Measurements from ENCODE around the gene RHEBL1.

RHEBL1 gene

GRCh38 chr12:49036029-49036428 lies 33.8 kb downstream of the RHEBL1 start:
- no peak overlapping the region for H2AFZ ChIP-seq (ENCODE audit: low read depth, low read length)
- 66% methylated on average over 3 of the region's 4 CpGs for WGBS
- H2AK5ac ChIP-seq (ENCODE audit: low read length, severe bottlenecking) = no peak overlapping the region
- DNase-seq = no peak
- H2BK5ac ChIP-seq (ENCODE audit: low read depth, low read length, poor library complexity, severe bottlenecking) = no peak overlapping the region
- H4K8ac ChIP-seq (ENCODE audit: low read length) = no peak overlapping the region
- H3K27me3 ChIP-seq (ENCODE audit: control insufficient read depth in 1 of 2, insufficient read depth in 1 of 2, low read length in 2 of 2) = no peaks in the 10 kb centered on the region
- no peak overlapping the region for H3K14ac ChIP-seq (ENCODE audit: low read length in 2 of 2)
- H2BK12ac ChIP-seq (ENCODE audit: low read length in 2 of 2) = no peak overlapping the region
- H3K9me3 ChIP-seq (ENCODE audit: control insufficient read depth, low read length) = no peaks in the 10 kb centered on the region
- H3K4me3 ChIP-seq (ENCODE audit: insufficient read depth in 1 of 2, low read depth in 1 of 2, low read length in 2 of 2) = no peak overlapping the region
- no peak overlapping the region for H3K23ac ChIP-seq (ENCODE audit: low read length in 2 of 2)
- H3K9ac ChIP-seq (ENCODE audit: low read length) = no peak overlapping the region
- no peak overlapping the region for H2BK120ac ChIP-seq (ENCODE audit: low read depth, low read length)
- H2BK15ac ChIP-seq (ENCODE audit: low read depth, poor library complexity, severe bottlenecking) = no peak overlapping the region
- H3K4me2 ChIP-seq (ENCODE audit: low read length, poor library complexity, severe bottlenecking) = no peak overlapping the region
- H3K4me1 ChIP-seq (ENCODE audit: control insufficient read depth, insufficient read depth, low read depth, low read length) = peaks cover 2% of the 10 kb centered on the region
- peaks cover 60% of the 10 kb centered on the region for H3K79me1 ChIP-seq (replicated peaks; ENCODE audit: low read length, poor library complexity, severe bottlenecking)
- H3K18ac ChIP-seq (ENCODE audit: low read depth in 1 of 2, low read length in 2 of 2) = no peak overlapping the region
- no peak overlapping the region for H3K27ac ChIP-seq (ENCODE audit: low read length, poor library complexity, severe bottlenecking)
- peaks cover 81 to 95% of the 10 kb centered on the region in 2 experiments for H3K36me3 ChIP-seq (ENCODE audit: control insufficient read depth in 1 of 2, insufficient read depth in 2 of 2, low read depth in 1 of 2, low read length in 2 of 2)
- no peak overlapping the region for H4K91ac ChIP-seq (ENCODE audit: low read length)
- no peak overlapping the region for H3K4ac ChIP-seq (ENCODE audit: low read depth in 1 of 2, low read length in 2 of 2)

GRCh38 chr12:49034286-49034622 lies 35.5 kb downstream of the RHEBL1 start:
- Histone ChIP-seq H3K4me3 (ENCODE audit: insufficient read depth in 1 of 2, low read depth in 1 of 2, low read length in 2 of 2) (no peak overlapping the region), H2BK5ac (ENCODE audit: low read depth, low read length, poor library complexity, severe bottlenecking) (no peak overlapping the region), H3K27me3 (ENCODE audit: control insufficient read depth in 1 of 2, insufficient read depth in 1 of 2, low read length in 2 of 2) (no peaks in the 10 kb centered on the region), H3K4me1 (ENCODE audit: control insufficient read depth, insufficient read depth, low read depth, low read length) (peaks cover 2% of the 10 kb centered on the region), H3K9ac (ENCODE audit: low read length) (no peak overlapping the region), H3K14ac (ENCODE audit: low read length in 2 of 2) (no peak overlapping the region), H2BK12ac (ENCODE audit: low read length in 2 of 2) (no peak overlapping the region), H3K4ac (ENCODE audit: low read depth in 1 of 2, low read length in 2 of 2) (no peak overlapping the region), H4K91ac (ENCODE audit: low read length) (no peak overlapping the region), H3K79me1 (replicated peaks; ENCODE audit: low read length, poor library complexity, severe bottlenecking) (peaks cover 61% of the 10 kb centered on the region), H3K27ac (ENCODE audit: low read length, poor library complexity, severe bottlenecking) (no peak overlapping the region), H2BK15ac (ENCODE audit: low read depth, poor library complexity, severe bottlenecking) (no peak overlapping the region), H2AFZ (ENCODE audit: low read depth, low read length) (no peak overlapping the region), H3K36me3 (ENCODE audit: control insufficient read depth in 1 of 2, insufficient read depth in 2 of 2, low read depth in 1 of 2, low read length in 2 of 2) (peaks cover 75 to 96% of the 10 kb centered on the region in 2 experiments), H3K23ac (ENCODE audit: low read length in 2 of 2) (no peak overlapping the region), H3K9me3 (ENCODE audit: control insufficient read depth, low read length) (no peaks in the 10 kb centered on the region), H2BK120ac (ENCODE audit: low read depth, low read length) (no peak overlapping the region), H3K18ac (ENCODE audit: low read depth in 1 of 2, low read length in 2 of 2) (no peak overlapping the region), H4K8ac (ENCODE audit: low read length) (no peak overlapping the region), H3K4me2 (ENCODE audit: low read length, poor library complexity, severe bottlenecking) (no peak overlapping the region), H2AK5ac (ENCODE audit: low read length, severe bottlenecking) (no peak overlapping the region)
- 96% methylated on average over 4 of the region's 4 CpGs for WGBS
- no peak for DNase-seq

- Histone ChIP-seq H2BK5ac (ENCODE audit: low read depth, low read length, poor library complexity, severe bottlenecking) (no peak overlapping the region), H3K9me3 (ENCODE audit: control insufficient read depth, low read length) (no peaks in the 10 kb centered on the region), H3K4me3 (ENCODE audit: insufficient read depth in 1 of 2, low read depth in 1 of 2, low read length in 2 of 2) (no peak overlapping the region), H3K14ac (ENCODE audit: low read length in 2 of 2) (no peak overlapping the region), H3K79me1 (replicated peaks; ENCODE audit: low read length, poor library complexity, severe bottlenecking) (peaks cover 63% of the 10 kb centered on the region), H4K91ac (ENCODE audit: low read length) (no peak overlapping the region), H3K4me1 (ENCODE audit: control insufficient read depth, insufficient read depth, low read depth, low read length) (peaks cover 2% of the 10 kb centered on the region), H2AK5ac (ENCODE audit: low read length, severe bottlenecking) (no peak overlapping the region), H3K36me3 (ENCODE audit: control insufficient read depth in 1 of 2, insufficient read depth in 2 of 2, low read depth in 1 of 2, low read length in 2 of 2) (peaks cover 76 to 96% of the 10 kb centered on the region in 2 experiments), H2AFZ (ENCODE audit: low read depth, low read length) (no peak overlapping the region), H3K27me3 (ENCODE audit: control insufficient read depth in 1 of 2, insufficient read depth in 1 of 2, low read length in 2 of 2) (no peaks in the 10 kb centered on the region), H2BK12ac (ENCODE audit: low read length in 2 of 2) (no peak overlapping the region), H3K27ac (ENCODE audit: low read length, poor library complexity, severe bottlenecking) (no peak overlapping the region), H3K4me2 (ENCODE audit: low read length, poor library complexity, severe bottlenecking) (no peak overlapping the region), H3K4ac (ENCODE audit: low read depth in 1 of 2, low read length in 2 of 2) (no peak overlapping the region), H2BK120ac (ENCODE audit: low read depth, low read length) (no peak overlapping the region), H3K18ac (ENCODE audit: low read depth in 1 of 2, low read length in 2 of 2) (no peak overlapping the region), H3K9ac (ENCODE audit: low read length) (no peak overlapping the region), H3K23ac (ENCODE audit: low read length in 2 of 2) (no peak overlapping the region), H4K8ac (ENCODE audit: low read length) (no peak overlapping the region), H2BK15ac (ENCODE audit: low read depth, poor library complexity, severe bottlenecking) (no peak overlapping the region)
- DNase-seq = no peak
- WGBS = 97% methylated on average over 12 of the region's 12 CpGs
Measured at GRCh38 chr12:49033611-49034285, 36.0 kb downstream of the RHEBL1 start.

- 93% methylated on average over 3 of the region's 3 CpGs for WGBS
Measured at GRCh38 chr12:49032679-49033447, 36.9 kb downstream of the RHEBL1 start.

More at GRCh38 chr12:49032679-49033447, 36.9 kb downstream of the RHEBL1 start:
- no peak overlapping the region for H3K4me3 ChIP-seq (ENCODE audit: insufficient read depth in 1 of 2, low read depth in 1 of 2, low read length in 2 of 2)
- H3K9ac ChIP-seq (ENCODE audit: low read length) = no peak overlapping the region
- H3K79me1 ChIP-seq (replicated peaks; ENCODE audit: low read length, poor library complexity, severe bottlenecking) = peaks cover 67% of the 10 kb centered on the region
- peak overlapping the region in 1 of 2 experiments; percentile 9 for H2BK12ac ChIP-seq (ENCODE audit: low read length in 2 of 2)
- no peak for DNase-seq
- H3K9me3 ChIP-seq (ENCODE audit: control insufficient read depth, low read length) = no peaks in the 10 kb centered on the region
- peaks cover 2% of the 10 kb centered on the region for H3K4me1 ChIP-seq (ENCODE audit: control insufficient read depth, insufficient read depth, low read depth, low read length)
- H2BK120ac ChIP-seq (ENCODE audit: low read depth, low read length) = no peak overlapping the region
- H3K4ac ChIP-seq (ENCODE audit: low read depth in 1 of 2, low read length in 2 of 2) = no peak overlapping the region
- no peaks in the 10 kb centered on the region for H3K27me3 ChIP-seq (ENCODE audit: control insufficient read depth in 1 of 2, insufficient read depth in 1 of 2, low read length in 2 of 2)
- H2BK15ac ChIP-seq (ENCODE audit: low read depth, poor library complexity, severe bottlenecking) = no peak overlapping the region
- H3K23ac ChIP-seq (ENCODE audit: low read length in 2 of 2) = peak overlapping the region in 1 of 2 experiments; percentile 16
- H3K18ac ChIP-seq (ENCODE audit: low read depth in 1 of 2, low read length in 2 of 2) = no peak overlapping the region
- H4K91ac ChIP-seq (ENCODE audit: low read length) = no peak overlapping the region
- no peak overlapping the region for H3K27ac ChIP-seq (ENCODE audit: low read length, poor library complexity, severe bottlenecking)
- no peak overlapping the region for H3K14ac ChIP-seq (ENCODE audit: low read length in 2 of 2)
- no peak overlapping the region for H4K8ac ChIP-seq (ENCODE audit: low read length)
- H2AK5ac ChIP-seq (ENCODE audit: low read length, severe bottlenecking) = no peak overlapping the region
- peaks cover 75 to 96% of the 10 kb centered on the region in 2 experiments for H3K36me3 ChIP-seq (ENCODE audit: control insufficient read depth in 1 of 2, insufficient read depth in 2 of 2, low read depth in 1 of 2, low read length in 2 of 2)
- no peak overlapping the region for H2AFZ ChIP-seq (ENCODE audit: low read depth, low read length)
- no peak overlapping the region for H2BK5ac ChIP-seq (ENCODE audit: low read depth, low read length, poor library complexity, severe bottlenecking)
- H3K4me2 ChIP-seq (ENCODE audit: low read length, poor library complexity, severe bottlenecking) = no peak overlapping the region

Data from mesenchymal stem cell (in vitro differentiated cells and primary cell).